Chondrocyte (in vitro differentiated cells): Measurements from ENCODE around the gene FGF1. TPM values are rescaled to one million over a fixed set of nuclear protein-coding genes. Genes with fewer than 3 reads are reported as not detected.

Experiments used
- DNase-seq: peaks from one replicate; pipeline ENCODE4 v3.0.0; 2021; ENCODE audit warnings: mixed read lengths, low spot score
- H3K27ac Mint-ChIP-seq: one replicate; pipeline ENCODE4 v1.8.0; 2021; ENCODE audit warnings: mild to moderate bottlenecking, moderate library complexity, mixed read lengths; ENCODE audit not compliant: unreplicated experiment
- H3K27me3 Mint-ChIP-seq: 2 replicates; pipeline ENCODE4 v1.8.0; 2021; ENCODE audit warnings: low read depth, mixed read lengths
- H3K36me3 Mint-ChIP-seq: 2 replicates; pipeline ENCODE4 v1.8.0; 2021; ENCODE audit warnings: low read depth, mixed read lengths
- H3K4me1 Mint-ChIP-seq: 2 replicates; pipeline ENCODE4 v1.8.0; 2021; ENCODE audit warnings: low read depth, mild to moderate bottlenecking, mixed read lengths
- H3K4me3 Mint-ChIP-seq: one replicate; pipeline ENCODE4 v1.8.0; 2021; ENCODE audit warnings: mild to moderate bottlenecking, moderate library complexity, mixed read lengths; ENCODE audit not compliant: unreplicated experiment
- H3K9me3 Mint-ChIP-seq: 2 replicates; pipeline ENCODE4 v1.8.0; 2021; ENCODE audit warnings: low read depth, mixed read lengths
- total RNA-seq: library from RNA; stranded (reverse); gene quantifications from 3 replicates; pipeline ENCODE4 v1.2.1, GENCODE V29; 2021
- TF ChIP-seq, protein P1 (sequence below): fragments of 200-600 bp; sonication (generic); IDR thresholded peaks from 2 replicates; pipeline ENCODE4 v1.5.0; 2021; ENCODE audit warnings: antibody characterized with exemption, mild to moderate bottlenecking, moderate library complexity

Gene FGF1
- total RNA-seq, 1 donor from 2014 or later, result 6.9 TPM

- Mint-ChIP-seq H3K4me3 (no peak overlapping the region), H3K27me3 (no peaks in the 10 kb centered on the region), H3K9me3 (no peaks in the 10 kb centered on the region), H3K36me3 (peaks cover 3% of the 10 kb centered on the region), H3K4me1 (peaks cover 20% of the 10 kb centered on the region), H3K27ac (peak overlapping the region; percentile 74)
- DNase-seq, result no peak
- TF ChIP-seq, protein P1, sequence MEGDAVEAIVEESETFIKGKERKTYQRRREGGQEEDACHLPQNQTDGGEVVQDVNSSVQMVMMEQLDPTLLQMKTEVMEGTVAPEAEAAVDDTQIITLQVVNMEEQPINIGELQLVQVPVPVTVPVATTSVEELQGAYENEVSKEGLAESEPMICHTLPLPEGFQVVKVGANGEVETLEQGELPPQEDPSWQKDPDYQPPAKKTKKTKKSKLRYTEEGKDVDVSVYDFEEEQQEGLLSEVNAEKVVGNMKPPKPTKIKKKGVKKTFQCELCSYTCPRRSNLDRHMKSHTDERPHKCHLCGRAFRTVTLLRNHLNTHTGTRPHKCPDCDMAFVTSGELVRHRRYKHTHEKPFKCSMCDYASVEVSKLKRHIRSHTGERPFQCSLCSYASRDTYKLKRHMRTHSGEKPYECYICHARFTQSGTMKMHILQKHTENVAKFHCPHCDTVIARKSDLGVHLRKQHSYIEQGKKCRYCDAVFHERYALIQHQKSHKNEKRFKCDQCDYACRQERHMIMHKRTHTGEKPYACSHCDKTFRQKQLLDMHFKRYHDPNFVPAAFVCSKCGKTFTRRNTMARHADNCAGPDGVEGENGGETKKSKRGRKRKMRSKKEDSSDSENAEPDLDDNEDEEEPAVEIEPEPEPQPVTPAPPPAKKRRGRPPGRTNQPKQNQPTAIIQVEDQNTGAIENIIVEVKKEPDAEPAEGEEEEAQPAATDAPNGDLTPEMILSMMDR, result no peak
These were observed 95.2 kb downstream of the FGF1 start for GRCh38 chr5:142590451-142591231.

- Mint-ChIP-seq H3K4me1 (peaks cover 29% of the 10 kb centered on the region), H3K9me3 (no peaks in the 10 kb centered on the region)
- TF ChIP-seq, protein P1, result no peak
These were observed 96.2 kb downstream of the FGF1 start for GRCh38 chr5:142589720-142590119.

GRCh38 chr5:142587354-142587965, 98.4 kb downstream of the FGF1 start:
- TF ChIP-seq, protein P1, result peak; percentile 76
- no peaks in the 10 kb centered on the region for H3K9me3 Mint-ChIP-seq
- no peaks in the 10 kb centered on the region for H3K27me3 Mint-ChIP-seq
- H3K36me3 Mint-ChIP-seq, result no peaks in the 10 kb centered on the region
- no peak overlapping the region for H3K4me3 Mint-ChIP-seq
- peaks cover 37% of the 10 kb centered on the region for H3K4me1 Mint-ChIP-seq
- no peak for DNase-seq
- H3K27ac Mint-ChIP-seq, result no peak overlapping the region

More at GRCh38 chr5:142589720-142590119, 96.2 kb downstream of the FGF1 start:
- Mint-ChIP-seq H3K27me3 (no peaks in the 10 kb centered on the region), H3K4me3 (no peak overlapping the region), H3K36me3 (peaks cover 3% of the 10 kb centered on the region), H3K27ac (no peak overlapping the region)
- no peak for DNase-seq

- Mint-ChIP-seq H3K4me3 (no peak overlapping the region), H3K9me3 (no peaks in the 10 kb centered on the region), H3K27me3 (no peaks in the 10 kb centered on the region), H3K36me3 (no peaks in the 10 kb centered on the region), H3K27ac (no peak overlapping the region), H3K4me1 (peaks cover 35% of the 10 kb centered on the region)
- no peak for DNase-seq
- TF ChIP-seq, protein P1, result no peak
These were observed 99.3 kb downstream of the FGF1 start for GRCh38 chr5:142586552-142586951.

GRCh38 chr5:142585451-142585850, 100.4 kb downstream of the FGF1 start:
- TF ChIP-seq, protein P1, result no peak
- no peaks in the 10 kb centered on the region for H3K27me3 Mint-ChIP-seq
- H3K9me3 Mint-ChIP-seq, result no peaks in the 10 kb centered on the region
- peaks cover 24% of the 10 kb centered on the region for H3K4me1 Mint-ChIP-seq
- DNase-seq, result no peak
- H3K36me3 Mint-ChIP-seq, result no peaks in the 10 kb centered on the region
- no peak overlapping the region for H3K4me3 Mint-ChIP-seq
- no peak overlapping the region for H3K27ac Mint-ChIP-seq
